Measurements from ENCODE around the gene PIPOX.

DNA sequence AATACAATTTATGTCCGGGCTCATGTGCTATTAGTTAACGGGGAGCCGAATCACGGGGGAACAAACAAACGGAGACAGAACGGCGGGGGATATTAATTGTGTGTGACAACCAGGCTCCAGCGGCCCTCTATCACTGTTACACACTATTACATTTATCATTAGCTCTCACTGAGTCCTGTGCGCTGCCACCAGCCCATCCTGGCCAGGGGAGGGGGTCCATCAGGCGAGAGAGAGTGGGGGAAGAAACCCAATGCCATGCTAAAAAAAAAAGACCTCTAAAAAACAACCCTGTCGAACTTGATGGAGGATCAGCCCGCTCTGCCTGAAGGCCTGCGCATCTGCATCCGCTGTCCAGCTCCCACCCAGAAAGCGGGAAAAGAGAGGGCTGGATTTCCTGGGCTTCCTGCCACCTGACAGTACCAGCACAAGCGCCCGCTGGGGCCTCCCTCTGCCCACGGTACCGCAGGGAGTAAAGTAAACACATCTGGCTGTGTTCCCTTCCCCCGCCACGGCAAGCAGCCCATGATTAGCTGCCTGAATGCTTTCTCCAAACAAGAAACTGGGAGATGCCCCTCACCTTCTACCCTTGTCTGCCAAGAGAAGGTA is 41.7 kb downstream of the PIPOX start:
- no peak for TF ChIP-seq CTCF (IDR thresholded peaks at IDR 0.05)
- no peak for TF ChIP-seq POLR2A (IDR thresholded peaks at IDR 0.05)

Measured in right lobe of liver (tissue), 4 donors.